A549 (cell line): Measurements from ENCODE around the gene TMEM158.

Experiments
- BHLHE40 ChIP-seq: IDR thresholded peaks from 2 replicates; pipeline ENCODE4 v1.6.1; 2012; ENCODE audit warnings: low read depth, low read length, inconsistent platforms
- EP300 ChIP-seq, 2 experiments: fragments of >200 bp; sonication (Bioruptor Twin); formaldehyde crosslinking; IDR thresholded peaks; 2 replicates in 1 of 2; 3 replicates in 1 of 2; pipeline ENCODE4 v1.6.1; 2016 to 2017
- NFE2L2 ChIP-seq: fragments of 150-350 bp; conservative IDR thresholded peaks from 2 replicates; pipeline ENCODE4 v1.6.1; 2014; ENCODE audit warnings: low read length
- RAD21 ChIP-seq, 2 experiments: fragments of >200 bp in 1 of 2; sonication (Bioruptor Twin) in 1 of 2; formaldehyde crosslinking in 1 of 2; IDR thresholded peaks in 1 of 2; conservative IDR thresholded peaks in 1 of 2; 2 replicates in 1 of 2; 3 replicates in 1 of 2; pipeline ENCODE4 v1.6.1; 2012 to 2018; ENCODE audit warnings: inconsistent platforms in 1 of 2
- RFX5 ChIP-seq: fragments of 450-650 bp; IDR thresholded peaks from 2 replicates; pipeline ENCODE4 v1.7.1; 2014; ENCODE audit warnings: antibody characterized with exemption, mild to moderate bottlenecking, moderate library complexity
- TF ChIP-seq, protein P1 (sequence below): fragments of 450-650 bp; IDR thresholded peaks from 2 replicates; pipeline ENCODE4 v1.6.1; 2014; ENCODE audit warnings: antibody characterized with exemption
- TF ChIP-seq, protein P2 (sequence below): fragments of >200 bp; sonication (Bioruptor Twin); formaldehyde crosslinking; IDR thresholded peaks from 3 replicates; pipeline ENCODE4 v1.5.1; 2016

DNA sequence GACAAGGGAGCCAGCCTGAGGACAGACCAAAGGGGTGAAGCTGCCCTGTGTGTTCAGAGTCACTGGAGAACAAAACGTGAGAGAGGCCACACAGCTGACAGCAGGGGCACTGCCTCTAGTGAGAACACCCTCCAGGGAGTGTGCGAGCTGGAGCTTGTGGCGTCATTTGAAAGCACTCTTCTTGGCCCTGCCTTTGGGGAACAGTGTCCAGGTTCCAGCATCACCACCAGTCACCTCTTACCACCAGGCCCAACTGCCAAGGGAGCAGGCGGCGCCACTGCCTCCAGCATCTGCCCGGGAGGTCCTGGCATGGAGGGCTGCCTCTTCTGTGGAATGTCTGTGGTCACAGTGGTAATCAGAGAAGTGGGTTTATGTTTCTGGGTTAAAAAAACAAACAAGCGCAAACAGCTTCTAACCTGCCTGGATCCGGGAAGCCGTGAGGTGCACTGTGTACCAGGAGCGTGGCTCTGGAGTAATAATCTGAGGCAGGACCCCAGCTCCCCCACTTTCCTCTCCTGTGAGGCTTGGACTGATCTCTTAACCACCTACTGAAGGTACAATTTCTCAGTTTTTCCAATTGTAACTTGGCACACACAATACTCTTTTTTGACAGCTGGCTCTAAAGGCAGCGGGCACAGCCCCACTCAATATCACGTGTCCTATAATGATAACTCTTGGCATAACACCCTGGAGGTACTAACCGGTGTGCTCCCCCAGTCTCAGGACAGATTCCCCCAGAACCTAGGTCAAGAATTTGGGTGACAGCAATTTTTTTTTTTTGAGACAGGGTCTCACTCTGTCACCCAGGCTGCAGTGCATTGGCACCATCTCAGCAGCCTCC lies 47.7 kb downstream of the TMEM158 start:
- TF ChIP-seq BHLHE40 (no peak), EP300 (IDR thresholded peaks at IDR 0.05) (no peak), RFX5 (no peak), NFE2L2 (no peak), RAD21 (conservative IDR thresholded peaks at IDR 0.05 in 1 of 2, IDR thresholded peaks at IDR 0.05 in 1 of 2) (no peak)
- TF ChIP-seq, protein P1, sequence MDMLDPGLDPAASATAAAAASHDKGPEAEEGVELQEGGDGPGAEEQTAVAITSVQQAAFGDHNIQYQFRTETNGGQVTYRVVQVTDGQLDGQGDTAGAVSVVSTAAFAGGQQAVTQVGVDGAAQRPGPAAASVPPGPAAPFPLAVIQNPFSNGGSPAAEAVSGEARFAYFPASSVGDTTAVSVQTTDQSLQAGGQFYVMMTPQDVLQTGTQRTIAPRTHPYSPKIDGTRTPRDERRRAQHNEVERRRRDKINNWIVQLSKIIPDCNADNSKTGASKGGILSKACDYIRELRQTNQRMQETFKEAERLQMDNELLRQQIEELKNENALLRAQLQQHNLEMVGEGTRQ: no peak
- TF ChIP-seq, protein P2, sequence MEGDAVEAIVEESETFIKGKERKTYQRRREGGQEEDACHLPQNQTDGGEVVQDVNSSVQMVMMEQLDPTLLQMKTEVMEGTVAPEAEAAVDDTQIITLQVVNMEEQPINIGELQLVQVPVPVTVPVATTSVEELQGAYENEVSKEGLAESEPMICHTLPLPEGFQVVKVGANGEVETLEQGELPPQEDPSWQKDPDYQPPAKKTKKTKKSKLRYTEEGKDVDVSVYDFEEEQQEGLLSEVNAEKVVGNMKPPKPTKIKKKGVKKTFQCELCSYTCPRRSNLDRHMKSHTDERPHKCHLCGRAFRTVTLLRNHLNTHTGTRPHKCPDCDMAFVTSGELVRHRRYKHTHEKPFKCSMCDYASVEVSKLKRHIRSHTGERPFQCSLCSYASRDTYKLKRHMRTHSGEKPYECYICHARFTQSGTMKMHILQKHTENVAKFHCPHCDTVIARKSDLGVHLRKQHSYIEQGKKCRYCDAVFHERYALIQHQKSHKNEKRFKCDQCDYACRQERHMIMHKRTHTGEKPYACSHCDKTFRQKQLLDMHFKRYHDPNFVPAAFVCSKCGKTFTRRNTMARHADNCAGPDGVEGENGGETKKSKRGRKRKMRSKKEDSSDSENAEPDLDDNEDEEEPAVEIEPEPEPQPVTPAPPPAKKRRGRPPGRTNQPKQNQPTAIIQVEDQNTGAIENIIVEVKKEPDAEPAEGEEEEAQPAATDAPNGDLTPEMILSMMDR: no peak
